Thoracic aorta (tissue), 2 donors: ENCODE results near the gene MAST2. TPM values are rescaled to one million over a fixed set of nuclear protein-coding genes. Genes with fewer than 3 reads are reported as not detected.

Source experiments
- ATAC-seq: fragments of 150-250 bp; one replicate; pipeline ENCODE4 v1.8.0; 2017; ENCODE audit warnings: low read depth; ENCODE audit not compliant: insufficient number of reproducible peaks, low FRiP score
- DNase-seq: peaks from one replicate; pipeline ENCODE4 v3.0.0-alpha.2; 2020; ENCODE audit warnings: low spot score
- H3K27ac ChIP-seq, 2 donors: fragments of 200-600 bp; sonication (generic); 1 replicate in 1 of 2; 2 replicates in 1 of 2; pipeline ENCODE4 v1.5.1; 2016; ENCODE audit warnings: mild to moderate bottlenecking in 2 of 2, moderate library complexity in 2 of 2
- H3K27me3 ChIP-seq: fragments of 200-600 bp; sonication (generic); replicated peaks from 2 replicates; pipeline ENCODE4 v1.6.0; 2016; ENCODE audit warnings: mild to moderate bottlenecking; ENCODE audit not compliant: insufficient read depth
- H3K36me3 ChIP-seq: fragments of 200-600 bp; sonication (generic); one replicate; pipeline ENCODE4 v1.5.1; 2016
- H3K4me1 ChIP-seq, 2 donors: fragments of 200-600 bp; sonication (generic); 1 replicate in 1 of 2; 2 replicates in 1 of 2; pipeline versions ENCODE4 v1.5.1 to v1.6.0; 2016; ENCODE audit warnings: low read depth in 2 of 2, mild to moderate bottlenecking in 1 of 2; ENCODE audit not compliant: control insufficient read depth in 1 of 2
- H3K4me3 ChIP-seq: fragments of 200-600 bp; sonication (generic); 2 replicates; pipeline ENCODE4 v1.5.1; 2016; ENCODE audit warnings: mild to moderate bottlenecking
- H3K9me3 ChIP-seq: fragments of 200-600 bp; sonication (generic); 2 replicates; pipeline ENCODE4 v1.5.1; 2016
- CTCF ChIP-seq: fragments of 200-600 bp; sonication (generic); IDR thresholded peaks from one replicate; pipeline ENCODE4 v1.5.1; 2019; ENCODE audit warnings: antibody characterized with exemption
- total RNA-seq, 2 donors: library from RNA; depleted of rRNA; stranded (reverse); fragments of >200 nt; gene quantifications; one replicate each; pipeline versions ENCODE4 v1.1.0 to v1.2.3, GENCODE V29; 2016

Gene MAST2
- total RNA-seq, 2 donors from 2014 or later: 33.6 to 61.2 TPM

DNA sequence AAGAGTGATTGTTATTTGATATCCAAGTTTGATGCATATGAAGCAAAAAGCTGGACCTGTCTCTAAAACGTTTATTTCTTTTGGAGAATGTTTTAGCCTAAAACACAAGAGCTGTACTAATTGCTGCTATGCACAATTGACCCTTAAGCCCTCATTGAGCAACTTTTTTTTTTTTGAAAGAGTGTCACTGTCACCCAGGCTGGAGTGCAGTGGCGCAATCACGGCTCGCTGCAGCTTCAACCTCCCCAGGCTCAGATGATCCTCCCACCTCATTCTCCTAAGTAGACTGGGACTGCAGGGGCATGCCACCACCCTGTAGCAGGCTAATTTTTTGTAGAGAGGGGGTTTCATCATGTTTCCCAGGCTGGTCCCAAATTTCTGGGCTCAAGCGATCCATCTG lies 199.9 kb downstream of the MAST2 start:
- Histone ChIP-seq H3K9me3 (no peaks in the 10 kb centered on the region), H3K27me3 (no peaks in the 10 kb centered on the region), H3K36me3 (peaks cover 20% of the 10 kb centered on the region), H3K27ac (no peak overlapping the region), H3K4me3 (no peak overlapping the region), H3K4me1 (no peaks in the 10 kb centered on the region)
- ATAC-seq: no peak
- no peak for TF ChIP-seq CTCF
- DNase-seq: no peak

GRCh38 chr1:46004492-46004891 lies 201.1 kb downstream of the MAST2 start:
- no peak for TF ChIP-seq CTCF
- Histone ChIP-seq H3K4me3 (no peak overlapping the region), H3K9me3 (no peaks in the 10 kb centered on the region), H3K27me3 (no peaks in the 10 kb centered on the region), H3K36me3 (peaks cover 26% of the 10 kb centered on the region), H3K27ac (no peak overlapping the region), H3K4me1 (no peaks in the 10 kb centered on the region)
- DNase-seq (no peak), ATAC-seq (no peak)

GRCh38 chr1:46005594-46005993 lies 202.2 kb downstream of the MAST2 start:
- Histone ChIP-seq H3K9me3 (no peaks in the 10 kb centered on the region), H3K36me3 (peaks cover 26% of the 10 kb centered on the region), H3K4me3 (no peak overlapping the region), H3K4me1 (no peaks in the 10 kb centered on the region), H3K27me3 (no peaks in the 10 kb centered on the region), H3K27ac (no peak overlapping the region)
- no peak for TF ChIP-seq CTCF
- ATAC-seq (no peak), DNase-seq (no peak)

DNA sequence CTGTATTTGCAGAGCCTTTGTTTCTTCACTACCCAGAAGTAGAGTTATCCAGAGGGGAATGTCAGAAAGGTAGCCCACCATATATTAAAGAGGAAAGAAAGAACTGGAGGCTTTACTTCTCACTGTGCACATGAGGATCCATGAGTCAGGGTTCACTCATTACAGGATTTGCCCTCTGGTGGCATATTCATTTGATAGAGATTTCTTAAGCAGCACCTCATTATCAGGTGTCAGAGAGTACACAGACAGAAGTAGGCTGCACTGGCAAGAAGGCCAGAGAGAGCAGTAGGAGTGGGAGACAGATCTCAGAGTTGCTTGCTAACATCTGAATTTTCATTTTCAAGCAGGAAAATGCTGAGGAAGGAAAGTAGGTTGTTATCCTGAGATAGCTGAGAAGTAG lies 205.2 kb downstream of the MAST2 start:
- no peak for TF ChIP-seq CTCF
- Histone ChIP-seq H3K36me3 (peaks cover 31% of the 10 kb centered on the region), H3K4me1 (no peaks in the 10 kb centered on the region), H3K27me3 (no peaks in the 10 kb centered on the region), H3K27ac (no peak overlapping the region), H3K9me3 (no peaks in the 10 kb centered on the region), H3K4me3 (no peak overlapping the region)
- ATAC-seq: no peak
- DNase-seq: no peak

DNA sequence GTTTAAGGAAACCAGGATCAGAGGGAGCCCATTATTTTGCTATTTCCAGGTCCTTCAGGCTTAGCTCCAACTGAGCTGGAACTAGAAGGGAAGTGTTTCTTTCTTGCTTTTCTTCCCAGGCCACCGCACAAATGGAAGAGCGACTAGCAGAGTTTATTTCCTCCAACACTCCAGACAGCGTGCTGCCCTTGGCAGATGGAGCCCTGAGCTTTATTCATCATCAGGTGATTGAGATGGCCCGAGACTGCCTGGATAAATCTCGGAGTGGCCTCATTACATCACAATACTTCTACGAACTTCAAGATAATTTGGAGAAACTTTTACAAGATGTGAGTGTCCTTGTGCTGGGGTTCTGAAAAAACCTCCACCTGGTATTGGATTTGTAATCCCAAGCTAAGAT lies 207.2 kb downstream of the MAST2 start:
- no peaks in the 10 kb centered on the region for H3K27me3 ChIP-seq
- peaks cover 31% of the 10 kb centered on the region for H3K36me3 ChIP-seq
- H3K9me3 ChIP-seq: no peaks in the 10 kb centered on the region
- H3K4me1 ChIP-seq: no peaks in the 10 kb centered on the region
- H3K27ac ChIP-seq: no peak overlapping the region
- H3K4me3 ChIP-seq: no peak overlapping the region
- DNase-seq: no peak
- ATAC-seq: no peak
- no peak for TF ChIP-seq CTCF
